AG04449 (cell line): ENCODE data around the gene NOS1AP.
A peak's percentile ranks its signal among the peaks of the same experiment; 100 is the strongest.

Experiments
- CTCF ChIA-PET: fragments of 350-600 bp; formaldehyde crosslinking; extraction: SDS; loops from one replicate; lab custom pipeline; 2021; ENCODE audit warnings: antibody characterized with exemption; lab: Yijun Ruan, JAX
- POLR2A ChIA-PET: fragments of 400-600, 350-600 bp; formaldehyde crosslinking; extraction: SDS; loops from one replicate; lab custom pipeline; 2020; ENCODE audit warnings: antibody characterized with exemption, inconsistent platforms; lab: Yijun Ruan, JAX
- DNase-seq: peaks from one replicate; pipeline ENCODE4 v3.0.0-alpha.2; 2010; ENCODE audit warnings: low read depth, low spot score
- H3K4me3 ChIP-seq: 2 replicates; pipeline ENCODE4 v1.5.1; 2011; ENCODE audit warnings: low read depth, mild to moderate bottlenecking, control low read depth, low read length
- TF ChIP-seq, protein P1 (sequence below): IDR thresholded peaks from one replicate; pipeline ENCODE4 v1.5.1; 2011; ENCODE audit warnings: mild to moderate bottlenecking, moderate library complexity, low read length, control low read depth, inconsistent platforms; ENCODE audit not compliant: insufficient read depth; ENCODE audit errors: missing control alignments

The NOS1AP gene

DNA sequence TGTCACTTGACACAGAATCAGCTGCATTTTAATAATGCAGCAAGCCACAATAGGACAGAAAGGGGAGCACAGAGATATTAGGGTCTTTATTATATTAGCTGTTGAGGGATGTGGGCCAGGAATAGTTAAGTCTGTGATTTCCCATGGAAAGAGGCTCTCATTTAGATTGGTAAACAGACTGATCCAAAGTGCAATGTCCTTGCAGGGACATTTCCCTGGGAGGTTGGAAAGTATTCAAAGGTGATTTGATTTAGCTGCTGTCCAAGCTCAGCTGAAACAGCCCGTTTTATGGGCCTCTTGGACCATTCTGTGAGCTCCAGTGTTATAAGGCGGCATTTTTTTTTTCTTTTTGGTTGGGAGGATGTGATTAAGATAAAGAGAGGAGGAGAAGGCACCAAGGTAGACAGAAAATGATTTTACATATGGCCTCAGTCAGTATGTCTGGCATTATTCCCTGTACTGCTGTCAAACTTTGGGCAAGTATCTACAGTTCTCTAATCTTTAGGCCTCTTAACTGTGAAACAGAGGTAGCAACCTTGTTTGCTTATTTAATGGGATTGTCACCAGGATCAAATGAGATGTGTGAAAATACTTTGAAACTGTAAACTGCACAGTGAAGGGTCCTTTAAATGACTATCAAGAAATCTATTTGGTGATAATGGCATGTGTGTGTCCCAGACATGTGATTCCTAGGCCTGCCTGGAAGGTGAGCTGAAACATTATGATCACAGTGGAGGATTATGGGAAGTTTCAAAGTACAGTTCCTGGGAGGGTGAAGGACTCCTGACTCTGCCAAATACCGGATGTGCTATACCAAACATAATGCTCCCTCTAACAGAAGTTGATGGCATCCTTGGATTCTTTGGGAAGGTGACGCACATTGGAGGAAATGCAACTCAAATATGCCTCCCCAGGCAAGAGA is 62.2 kb downstream of the NOS1AP start:
- H3K4me3 ChIP-seq: no peak overlapping the region
- TF ChIP-seq, protein P1, sequence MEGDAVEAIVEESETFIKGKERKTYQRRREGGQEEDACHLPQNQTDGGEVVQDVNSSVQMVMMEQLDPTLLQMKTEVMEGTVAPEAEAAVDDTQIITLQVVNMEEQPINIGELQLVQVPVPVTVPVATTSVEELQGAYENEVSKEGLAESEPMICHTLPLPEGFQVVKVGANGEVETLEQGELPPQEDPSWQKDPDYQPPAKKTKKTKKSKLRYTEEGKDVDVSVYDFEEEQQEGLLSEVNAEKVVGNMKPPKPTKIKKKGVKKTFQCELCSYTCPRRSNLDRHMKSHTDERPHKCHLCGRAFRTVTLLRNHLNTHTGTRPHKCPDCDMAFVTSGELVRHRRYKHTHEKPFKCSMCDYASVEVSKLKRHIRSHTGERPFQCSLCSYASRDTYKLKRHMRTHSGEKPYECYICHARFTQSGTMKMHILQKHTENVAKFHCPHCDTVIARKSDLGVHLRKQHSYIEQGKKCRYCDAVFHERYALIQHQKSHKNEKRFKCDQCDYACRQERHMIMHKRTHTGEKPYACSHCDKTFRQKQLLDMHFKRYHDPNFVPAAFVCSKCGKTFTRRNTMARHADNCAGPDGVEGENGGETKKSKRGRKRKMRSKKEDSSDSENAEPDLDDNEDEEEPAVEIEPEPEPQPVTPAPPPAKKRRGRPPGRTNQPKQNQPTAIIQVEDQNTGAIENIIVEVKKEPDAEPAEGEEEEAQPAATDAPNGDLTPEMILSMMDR: no peak
- POLR2A ChIA-PET: no interaction called here
- DNase-seq: no peak
- CTCF ChIA-PET: no interaction called here

- ChIA-PET CTCF (no interaction called here), POLR2A (no interaction called here)
- DNase-seq: no peak
- TF ChIP-seq, protein P1: no peak
- no peak overlapping the region for H3K4me3 ChIP-seq
These were observed 64.1 kb downstream of the NOS1AP start for GRCh38 chr1:162133566-162133965.

- CTCF ChIA-PET: no interaction called here
- no peak for DNase-seq
- TF ChIP-seq, protein P1: no peak
- POLR2A ChIA-PET: no interaction called here
- no peak overlapping the region for H3K4me3 ChIP-seq
These were observed 65.2 kb downstream of the NOS1AP start for GRCh38 chr1:162134646-162135045.

- CTCF ChIA-PET: no interaction called here
- POLR2A ChIA-PET: no interaction called here
- TF ChIP-seq, protein P1: no peak
- no peak overlapping the region for H3K4me3 ChIP-seq
- DNase-seq: no peak
These were observed 65.8 kb downstream of the NOS1AP start for GRCh38 chr1:162135271-162135775.

- ChIA-PET POLR2A (no interaction called here), CTCF (no interaction called here)
- DNase-seq: peak; percentile 37
- TF ChIP-seq, protein P1: no peak
- no peak overlapping the region for H3K4me3 ChIP-seq
These were observed 67.3 kb downstream of the NOS1AP start for GRCh38 chr1:162136760-162137159.

- TF ChIP-seq, protein P1: no peak
- ChIA-PET CTCF (no interaction called here), POLR2A (no interaction called here)
- DNase-seq: no peak
- no peak overlapping the region for H3K4me3 ChIP-seq
These were observed 67.9 kb downstream of the NOS1AP start for GRCh38 chr1:162137179-162137960.
